Fibroblast of lung (primary cell): Measurements from ENCODE around the gene PRCC. TPM values are rescaled to one million over a fixed set of nuclear protein-coding genes. Genes with fewer than 3 reads are reported as not detected.

ENCODE experiments used
- DNase-seq, 2 donors: peaks; one replicate each; pipeline versions ENCODE4 v3.0.0 to v3.0.0-alpha.2; 2010; ENCODE audit warnings: low read depth in 2 of 2
- H2AFZ ChIP-seq: 2 replicates; pipeline ENCODE4 v1.5.1; 2012; ENCODE audit warnings: low read length, control low read depth, inconsistent platforms
- H3K27ac ChIP-seq: 2 replicates; pipeline ENCODE4 v1.5.1; 2011; ENCODE audit warnings: low read length, control low read depth; ENCODE audit not compliant: insufficient read depth
- H3K27me3 ChIP-seq: 2 replicates; pipeline ENCODE4 v1.5.1; 2011; ENCODE audit warnings: mild to moderate bottlenecking, low read length; ENCODE audit not compliant: control insufficient read depth, insufficient read depth
- H3K36me3 ChIP-seq: 2 replicates; pipeline ENCODE4 v1.5.1; 2011; ENCODE audit warnings: low read length; ENCODE audit not compliant: control insufficient read depth, insufficient read depth
- H3K4me1 ChIP-seq: 2 replicates; pipeline ENCODE4 v1.5.1; 2011; ENCODE audit warnings: low read length; ENCODE audit not compliant: control insufficient read depth, insufficient read depth; ENCODE audit errors: extremely low read depth
- H3K4me2 ChIP-seq: 2 replicates; pipeline ENCODE4 v1.5.1; 2011; ENCODE audit warnings: low read length, control low read depth; ENCODE audit not compliant: insufficient read depth; ENCODE audit errors: extremely low read depth
- H3K4me3 ChIP-seq, 4 experiments: fragments of 200-600 bp in 1 of 4; sonication (generic) in 1 of 4; replicated peaks in 1 of 4; 2 replicates each; pipeline ENCODE4 v1.5.1; 2011 to 2016; ENCODE audit warnings: low read length in 4 of 4, low read depth in 3 of 4, mild to moderate bottlenecking in 3 of 4, control low read depth in 2 of 4, inconsistent platforms in 1 of 4, mixed read lengths in 1 of 4; ENCODE audit not compliant: insufficient read depth in 1 of 4; ENCODE audit errors: control extremely low read depth in 1 of 4
- H3K79me2 ChIP-seq: 2 replicates; pipeline ENCODE4 v1.5.1; 2012; ENCODE audit warnings: mild to moderate bottlenecking, low read length, inconsistent platforms; ENCODE audit not compliant: control insufficient read depth, insufficient read depth
- H3K9ac ChIP-seq: 2 replicates; pipeline ENCODE4 v1.5.1; 2011; ENCODE audit warnings: mild to moderate bottlenecking, low read length, control low read depth; ENCODE audit not compliant: insufficient read depth
- H3K9me3 ChIP-seq: 2 replicates; pipeline ENCODE4 v1.5.1; 2012; ENCODE audit warnings: low read depth, low read length; ENCODE audit not compliant: control insufficient read depth, insufficient read depth
- H4K20me1 ChIP-seq: 2 replicates; pipeline ENCODE4 v1.5.1; 2011; ENCODE audit warnings: low read length; ENCODE audit not compliant: control insufficient read depth, insufficient read depth; ENCODE audit errors: extremely low read depth
- EZH2 ChIP-seq: IDR thresholded peaks from 2 replicates; pipeline ENCODE4 v1.5.1; 2012; ENCODE audit warnings: low read length, control low read depth, mild to moderate bottlenecking; ENCODE audit errors: missing control alignments
- polyA plus RNA-seq, 2 donors: library from polyadenylated mRNA; depleted of rRNA in 1 of 2; stranded (reverse) in 1 of 2; unstranded in 1 of 2; fragments of >200 nt; gene quantifications; 2 replicates each; pipeline ENCODE4 v1.2.1, GENCODE V29; 2011 to 2012; ENCODE audit warnings: missing spikeins in 1 of 2
- total RNA-seq: library from RNA; depleted of rRNA; stranded (reverse); fragments of >200 nt; gene quantifications from 2 replicates; pipeline ENCODE4 v1.2.1, GENCODE V29; 2014
- TF ChIP-seq, protein P1 (sequence below), 2 donors: IDR thresholded peaks in 1 of 2; conservative IDR thresholded peaks in 1 of 2; 1 replicate in 1 of 2; 2 replicates in 1 of 2; pipeline ENCODE4 v1.5.1; 2011 to 2012; ENCODE audit warnings: low read length in 2 of 2, control low read depth in 1 of 2, inconsistent platforms in 1 of 2, low read depth in 1 of 2, mild to moderate bottlenecking in 1 of 2

The PRCC gene
- total and polyA plus RNA-seq, 2 donors (not counting 1 experiment from before 2014, with no cell fraction given): 13.2 to 52.0 TPM

DNA sequence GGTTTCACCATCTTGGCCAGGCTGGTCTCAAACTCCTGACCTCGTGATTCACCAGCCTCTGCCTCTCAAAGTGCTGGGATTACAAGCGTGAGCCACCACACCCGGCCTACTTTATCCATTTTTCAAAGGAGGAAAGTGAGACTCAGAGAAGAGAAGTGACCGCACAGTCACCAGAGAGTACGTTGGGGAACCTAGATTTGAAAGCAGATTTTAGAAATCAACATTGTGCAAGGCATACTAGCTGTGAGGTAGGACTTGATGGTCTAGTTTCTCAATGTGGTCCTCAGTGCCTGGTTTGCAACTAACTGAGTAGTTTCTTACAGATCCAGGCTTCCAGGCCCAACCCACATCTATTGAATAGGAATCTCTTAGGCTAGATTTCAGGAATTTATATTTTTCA, 1.7 kb upstream of the PRCC start:
- Histone ChIP-seq H3K27ac (no peak overlapping the region), H3K4me2 (peak overlapping the region; percentile 95)

DNA sequence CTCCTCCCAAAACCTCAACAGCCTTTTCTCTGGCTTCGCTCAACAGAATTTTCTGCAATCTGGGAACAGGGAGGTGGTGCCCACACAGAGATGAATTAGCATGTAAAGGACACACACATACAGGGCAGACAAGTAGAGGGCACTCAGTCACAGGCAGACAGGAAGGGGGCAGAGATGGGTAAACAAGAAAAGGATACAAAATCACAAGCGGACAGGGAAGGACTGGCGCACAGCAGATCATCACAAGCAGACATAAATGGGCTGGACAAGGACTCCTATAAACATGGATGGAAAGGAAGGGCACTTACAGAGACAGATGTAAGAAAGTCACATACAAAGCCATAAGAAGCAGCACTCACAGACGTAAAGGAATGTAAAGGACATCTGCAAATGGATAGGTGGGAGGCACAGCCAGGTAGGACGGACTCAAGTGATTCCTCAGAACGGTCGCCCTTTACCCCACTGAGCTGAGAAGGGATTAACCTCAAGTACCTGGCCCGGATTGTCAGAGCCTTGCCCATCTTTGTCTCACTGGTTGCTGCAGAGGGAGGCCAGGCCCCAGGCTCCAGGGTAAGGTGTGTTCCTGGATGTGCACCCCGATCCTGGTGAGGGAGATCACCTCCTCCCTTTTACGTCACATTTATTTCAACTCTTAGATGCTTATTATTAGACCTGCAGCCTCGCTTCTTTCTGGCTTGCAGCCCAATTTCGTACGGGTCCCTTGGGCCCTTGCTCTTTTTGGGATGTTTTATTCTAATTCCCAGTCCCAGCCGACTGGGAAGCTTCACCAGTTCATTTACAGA, 836 bp upstream of the PRCC start:
- DNase-seq: no peak
- peak overlapping the region; percentile 54 for H3K9ac ChIP-seq

More for the DNA sequence above, 1.7 kb upstream of the PRCC start:
- Histone ChIP-seq H3K79me2 (peaks cover 30% of the 10 kb centered on the region), H3K4me1 (no peaks in the 10 kb centered on the region), H3K4me3 (peak overlapping the region in 2 of 4 experiments; percentile 97), H4K20me1 (no peaks in the 10 kb centered on the region), H3K9me3 (no peaks in the 10 kb centered on the region), H2AFZ (no peak overlapping the region), H3K9ac (no peak overlapping the region), H3K27me3 (no peaks in the 10 kb centered on the region), H3K36me3 (no peaks in the 10 kb centered on the region)
- no peak for DNase-seq
- TF ChIP-seq, protein P1, sequence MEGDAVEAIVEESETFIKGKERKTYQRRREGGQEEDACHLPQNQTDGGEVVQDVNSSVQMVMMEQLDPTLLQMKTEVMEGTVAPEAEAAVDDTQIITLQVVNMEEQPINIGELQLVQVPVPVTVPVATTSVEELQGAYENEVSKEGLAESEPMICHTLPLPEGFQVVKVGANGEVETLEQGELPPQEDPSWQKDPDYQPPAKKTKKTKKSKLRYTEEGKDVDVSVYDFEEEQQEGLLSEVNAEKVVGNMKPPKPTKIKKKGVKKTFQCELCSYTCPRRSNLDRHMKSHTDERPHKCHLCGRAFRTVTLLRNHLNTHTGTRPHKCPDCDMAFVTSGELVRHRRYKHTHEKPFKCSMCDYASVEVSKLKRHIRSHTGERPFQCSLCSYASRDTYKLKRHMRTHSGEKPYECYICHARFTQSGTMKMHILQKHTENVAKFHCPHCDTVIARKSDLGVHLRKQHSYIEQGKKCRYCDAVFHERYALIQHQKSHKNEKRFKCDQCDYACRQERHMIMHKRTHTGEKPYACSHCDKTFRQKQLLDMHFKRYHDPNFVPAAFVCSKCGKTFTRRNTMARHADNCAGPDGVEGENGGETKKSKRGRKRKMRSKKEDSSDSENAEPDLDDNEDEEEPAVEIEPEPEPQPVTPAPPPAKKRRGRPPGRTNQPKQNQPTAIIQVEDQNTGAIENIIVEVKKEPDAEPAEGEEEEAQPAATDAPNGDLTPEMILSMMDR (conservative IDR thresholded peaks at IDR 0.05 in 1 of 2, IDR thresholded peaks at IDR 0.05 in 1 of 2; ENCODE audit: low read depth in 1 of 2, low read length in 2 of 2): no peak
- TF ChIP-seq EZH2: no peak

More for the DNA sequence above, 836 bp upstream of the PRCC start:
- Histone ChIP-seq H3K4me3 (peak overlapping the region; percentile 51 to 97 (median 82)), H3K79me2 (peaks cover 38% of the 10 kb centered on the region), H2AFZ (peak overlapping the region; percentile 82), H4K20me1 (no peaks in the 10 kb centered on the region), H3K27ac (peak overlapping the region; percentile 93), H3K4me1 (no peaks in the 10 kb centered on the region), H3K27me3 (no peaks in the 10 kb centered on the region), H3K9me3 (no peaks in the 10 kb centered on the region), H3K36me3 (peaks cover 3% of the 10 kb centered on the region), H3K4me2 (peak overlapping the region; percentile 95)
- TF ChIP-seq, protein P1 (conservative IDR thresholded peaks at IDR 0.05 in 1 of 2, IDR thresholded peaks at IDR 0.05 in 1 of 2; ENCODE audit: low read depth in 1 of 2, low read length in 2 of 2): no peak
- no peak for TF ChIP-seq EZH2
